IMR-90 (cell line): Measurements from ENCODE around the gene SRD5A1. TPM values are rescaled to one million over a fixed set of nuclear protein-coding genes. Genes with fewer than 3 reads are reported as not detected.

Source experiments
- ATAC-seq: fragments of 200-7000 bp; cut with Tn5 transposase; 2 replicates; pipeline ENCODE4 v1.9.1; 2020; ENCODE audit warnings: low read depth, mild to moderate bottlenecking, moderate library complexity
- BruUV-seq: library from RNA; stranded (reverse); fragments of 400-500 nt; replicated peaks from 2 replicates; lab custom pipeline; 2021; lab: Mats Ljungman, UMichigan
- CTCF ChIA-PET: fragments of 300-600 bp; formaldehyde crosslinking; extraction: SDS; loops from one replicate; lab custom pipeline; 2021; ENCODE audit warnings: antibody characterized with exemption; lab: Yijun Ruan, JAX
- POLR2A ChIA-PET: fragments of 300-600 bp; sonication (Branson Sonifier 250); formaldehyde crosslinking; loops from one replicate; lab custom pipeline; 2022; ENCODE audit warnings: antibody characterized with exemption; ENCODE audit not compliant: unreplicated experiment; lab: Charles Lee
- DNase-seq: peaks from one replicate; pipeline ENCODE4 v3.0.0; 2013
- H2AFZ ChIP-seq: replicated peaks from 2 replicates; pipeline ENCODE3; 2013; ENCODE audit warnings: low read length, mild to moderate bottlenecking; ENCODE audit not compliant: poor library complexity
- H2AK5ac ChIP-seq: 2 replicates; pipeline ENCODE4 v1.6.1; 2013; ENCODE audit warnings: low read depth, low read length, inconsistent platforms
- H2AK9ac ChIP-seq: replicated peaks from 2 replicates; pipeline ENCODE3; 2013; ENCODE audit warnings: mild to moderate bottlenecking, low read depth, low read length, moderate library complexity; ENCODE audit not compliant: poor library complexity
- H2BK120ac ChIP-seq: 2 replicates; pipeline ENCODE4 v1.6.1; 2013; ENCODE audit warnings: low read depth, low read length, inconsistent platforms
- H2BK15ac ChIP-seq: 3 replicates; pipeline ENCODE4 v1.6.1; 2013; ENCODE audit warnings: low read depth, low read length, inconsistent platforms
- H2BK20ac ChIP-seq: 2 replicates; pipeline ENCODE4 v1.6.1; 2013; ENCODE audit warnings: low read depth, mild to moderate bottlenecking, inconsistent platforms, low read length, moderate library complexity
- H2BK5ac ChIP-seq: 2 replicates; pipeline ENCODE4 v1.6.1; 2013; ENCODE audit warnings: mild to moderate bottlenecking, low read depth, low read length, inconsistent platforms; ENCODE audit not compliant: poor library complexity, severe bottlenecking
- H3K14ac ChIP-seq: replicated peaks from 2 replicates; pipeline ENCODE4 v1.6.1; 2013; ENCODE audit warnings: low read depth, low read length, inconsistent platforms
- H3K18ac ChIP-seq: 2 replicates; pipeline ENCODE4 v1.6.1; 2013; ENCODE audit warnings: low read depth, low read length, control low read depth
- H3K23ac ChIP-seq: 2 replicates; pipeline ENCODE4 v1.6.1; 2013; ENCODE audit warnings: low read depth, low read length, inconsistent platforms
- H3K27ac ChIP-seq: 2 replicates; pipeline ENCODE4 v1.5.1; 2013; ENCODE audit warnings: mild to moderate bottlenecking, control low read depth, low read length; ENCODE audit not compliant: insufficient read depth
- H3K27me3 ChIP-seq: 2 replicates; pipeline ENCODE4 v1.6.1; 2013; ENCODE audit warnings: low read length; ENCODE audit not compliant: control insufficient read depth, insufficient read depth
- H3K36me3 ChIP-seq: 2 replicates; pipeline ENCODE4 v1.6.1; 2013; ENCODE audit warnings: low read length, mixed read lengths; ENCODE audit not compliant: control insufficient read depth, insufficient read depth
- H3K4ac ChIP-seq: 2 replicates; pipeline ENCODE4 v1.6.1; 2013; ENCODE audit warnings: low read depth, low read length, inconsistent platforms
- H3K4me1 ChIP-seq: 2 replicates; pipeline ENCODE4 v1.6.1; 2013; ENCODE audit warnings: low read length, mixed read lengths; ENCODE audit not compliant: control insufficient read depth, insufficient read depth
- H3K4me2 ChIP-seq: 2 replicates; pipeline ENCODE4 v1.6.1; 2013; ENCODE audit warnings: low read depth, mild to moderate bottlenecking, control low read depth, low read length, moderate library complexity
- H3K4me3 ChIP-seq: 2 replicates; pipeline ENCODE4 v1.5.1; 2013; ENCODE audit warnings: low read depth, mild to moderate bottlenecking, control low read depth, low read length, moderate library complexity; ENCODE audit not compliant: insufficient read depth
- H3K56ac ChIP-seq: 2 replicates; pipeline ENCODE4 v1.6.1; 2013; ENCODE audit warnings: low read length, inconsistent platforms; ENCODE audit not compliant: insufficient read depth; ENCODE audit errors: extremely low read depth
- H3K79me1 ChIP-seq, 2 experiments: 2 replicates each; pipeline ENCODE4 v1.6.1; 2013; ENCODE audit warnings: low read length in 2 of 2, inconsistent platforms in 1 of 2, low read depth in 1 of 2
- H3K9ac ChIP-seq: 2 replicates; pipeline ENCODE4 v1.6.1; 2013; ENCODE audit warnings: low read depth, low read length, control low read depth
- H3K9me1 ChIP-seq: 2 replicates; pipeline ENCODE4 v1.6.1; 2013; ENCODE audit warnings: low read length, inconsistent platforms; ENCODE audit not compliant: insufficient read depth
- H3K9me3 ChIP-seq: 2 replicates; pipeline ENCODE4 v1.6.1; 2013; ENCODE audit warnings: low read length; ENCODE audit not compliant: control insufficient read depth, insufficient read depth
- H4K20me1 ChIP-seq: 2 replicates; pipeline ENCODE4 v1.6.1; 2013; ENCODE audit warnings: low read length, inconsistent platforms; ENCODE audit not compliant: insufficient read depth
- H4K5ac ChIP-seq: 2 replicates; pipeline ENCODE4 v1.6.1; 2013; ENCODE audit warnings: mild to moderate bottlenecking, low read depth, low read length, control low read depth
- H4K8ac ChIP-seq, 2 experiments: 2 replicates each; pipeline ENCODE4 v1.6.1; 2013; ENCODE audit warnings: low read depth in 2 of 2, low read length in 2 of 2, control low read depth in 1 of 2, inconsistent platforms in 1 of 2
- H4K91ac ChIP-seq: 2 replicates; pipeline ENCODE4 v1.6.1; 2013; ENCODE audit warnings: low read depth, low read length, inconsistent platforms; ENCODE audit not compliant: insufficient read depth
- CEBPB ChIP-seq: IDR thresholded peaks from 2 replicates; pipeline ENCODE4 v1.6.1; 2012; ENCODE audit warnings: low read depth, low read length, improper control_type of control experiment
- MAZ ChIP-seq: IDR thresholded peaks from 2 replicates; pipeline ENCODE4 v1.6.1; 2012; ENCODE audit warnings: low read depth, mild to moderate bottlenecking, low read length, improper control_type of control experiment, moderate library complexity, borderline replicate concordance
- MXI1 ChIP-seq: IDR thresholded peaks from 2 replicates; pipeline ENCODE4 v1.6.1; 2012; ENCODE audit warnings: low read depth, mild to moderate bottlenecking, low read length, moderate library complexity, borderline replicate concordance
- POLR2A ChIP-seq: IDR thresholded peaks from 2 replicates; pipeline ENCODE4 v1.6.1; 2012; ENCODE audit warnings: mild to moderate bottlenecking, low read depth, low read length
- SMC3 ChIP-seq: fragments of 150-350 bp; IDR thresholded peaks from 2 replicates; pipeline ENCODE4 v1.6.1; 2016; ENCODE audit warnings: low read depth, mild to moderate bottlenecking, antibody characterized with exemption, low read length, moderate library complexity
- WGBS, 2 experiments: methylation state at CpG; one replicate each; pipeline versions ENCODE4 v1.1.5 to v1.1.7; 2013; ENCODE audit warnings: missing lambda C conversion rate in 2 of 2; ENCODE audit not compliant: insufficient read length in 1 of 2; ENCODE audit errors: extremely low coverage in 2 of 2; 5-methylcytosine and 5-hydroxymethylcytosine counted together
- dilution Hi-C: fragments of 300-500 bp; cut with HindIII; formaldehyde crosslinking; loops from one replicate; pipeline ENCODE4 v1.14.3; 2018; ENCODE audit warnings: low sequenced_read_pairs; ENCODE audit not compliant: unreplicated experiment
- in situ Hi-C: fragments of 300-500 bp; cut with MboI; formaldehyde crosslinking; loops from 3 replicates; pipeline ENCODE4 v1.14.3; 2019; ENCODE audit warnings: low sequenced_read_pairs, inconsistent platforms, mixed read lengths
- intact Hi-C: fragments of 100-400 bp; cut with micrococcal nuclease; formaldehyde crosslinking; loops from 2 replicates; pipeline ENCODE4 v1.10.0; 2022
- polyA plus RNA-seq, 3 experiments: library from polyadenylated mRNA; depleted of rRNA; stranded (reverse); fragments of >200 nt; gene quantifications; 2 replicates each; pipeline ENCODE4 v1.2.3, GENCODE V29; 2012; ENCODE audit warnings: low replicate concordance in 1 of 3
- total RNA-seq: library from RNA; depleted of rRNA; stranded (reverse); fragments of >200 nt; gene quantifications from 2 replicates; pipeline ENCODE4 v1.2.3, GENCODE V29; 2012
- TF ChIP-seq, protein P1 (sequence below): fragments of 150-350 bp; IDR thresholded peaks from 2 replicates; pipeline ENCODE4 v1.6.1; 2017; ENCODE audit warnings: mild to moderate bottlenecking, antibody characterized with exemption, low read length, low read depth

Gene SRD5A1
- total and polyA plus RNA-seq, 2 of the 4 experiments (the other 2 are of a cell fraction): 6.3 to 18.2 TPM

DNA sequence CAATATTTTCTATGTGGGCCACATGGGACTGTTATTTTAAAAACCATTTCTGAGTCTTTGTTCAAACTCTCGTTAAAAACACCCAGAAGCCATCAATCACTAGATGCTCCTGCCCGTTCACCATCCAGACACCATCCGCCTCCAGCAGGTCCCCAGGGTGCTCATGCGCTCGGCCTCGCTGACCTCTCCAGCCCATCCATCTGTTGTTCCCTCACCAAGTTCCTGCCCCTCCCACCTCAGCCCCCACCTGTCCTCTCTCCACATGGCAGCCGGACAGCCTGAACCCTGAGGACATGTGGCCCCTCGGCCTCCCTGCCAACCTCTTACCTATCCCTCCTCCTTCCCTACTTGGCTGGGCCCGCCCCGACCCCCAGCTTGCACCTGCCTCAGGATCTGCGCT is 32.0 kb upstream of the SRD5A1 start:
- Histone ChIP-seq H3K9me1 (no peaks in the 10 kb centered on the region; the same call in 1 of the 2 replicates), H3K9ac (no peak overlapping the region), H2BK120ac (no peak overlapping the region), H4K8ac (no peak overlapping the region), H2BK15ac (no peak overlapping the region), H4K91ac (no peak overlapping the region), H3K4ac (no peak overlapping the region), H3K56ac (no peak overlapping the region), H3K79me1 (peaks cover 2 to 10% of the 10 kb centered on the region in 2 experiments; a peak in 2 of 4 replicates), H2AK9ac (no peak overlapping the region), H3K23ac (no peak overlapping the region), H3K14ac (no peak overlapping the region), H4K5ac (no peak overlapping the region), H2AK5ac (no peak overlapping the region), H2BK5ac (no peak overlapping the region), H4K20me1 (peaks cover 3% of the 10 kb centered on the region), H3K36me3 (peaks cover 60% of the 10 kb centered on the region), H3K9me3 (no peaks in the 10 kb centered on the region), H3K4me2 (no peak overlapping the region), H3K18ac (no peak overlapping the region), H3K27ac (no peak overlapping the region), H2AFZ (no peak overlapping the region), H3K27me3 (no peaks in the 10 kb centered on the region), H2BK20ac (no peak overlapping the region), H3K4me3 (no peak overlapping the region), H3K4me1 (no peaks in the 10 kb centered on the region; the same call in 1 of the 2 replicates)
- ATAC-seq: no peak
- TF ChIP-seq MAZ: no peak
- TF ChIP-seq SMC3: no peak
- TF ChIP-seq, protein P1, sequence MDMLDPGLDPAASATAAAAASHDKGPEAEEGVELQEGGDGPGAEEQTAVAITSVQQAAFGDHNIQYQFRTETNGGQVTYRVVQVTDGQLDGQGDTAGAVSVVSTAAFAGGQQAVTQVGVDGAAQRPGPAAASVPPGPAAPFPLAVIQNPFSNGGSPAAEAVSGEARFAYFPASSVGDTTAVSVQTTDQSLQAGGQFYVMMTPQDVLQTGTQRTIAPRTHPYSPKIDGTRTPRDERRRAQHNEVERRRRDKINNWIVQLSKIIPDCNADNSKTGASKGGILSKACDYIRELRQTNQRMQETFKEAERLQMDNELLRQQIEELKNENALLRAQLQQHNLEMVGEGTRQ: no peak
- TF ChIP-seq MXI1: no peak
- no peak for TF ChIP-seq POLR2A
- TF ChIP-seq CEBPB: no peak
- no TSS peak for BruUV-seq
- DNase-seq: no peak
- ChIA-PET POLR2A (no interaction called here), CTCF (no interaction called here)
- dilution Hi-C loops (no loop called here), intact Hi-C loops (loop anchor here (10.0 kb wide), 1 partner anchor 226 kb away; the partner anchor contains the start of gene MED10), in situ Hi-C loops (no loop called here)
- WGBS, 2 experiments: 97% methylated on average over 6 of the region's 11 CpGs; no CpG with 5 or more reads in 1 of the 2 experiments
